Esophagus mucosa (tissue), 1 donor: ENCODE measurements around the gene PRSS12. TPM values are rescaled to one million over a fixed set of nuclear protein-coding genes. Genes with fewer than 3 reads are reported as not detected.
"Not testable (repeated sequence)": the region's sequence is repeated elsewhere in the genome, so short reads cannot be mapped to it uniquely, and the experiment has no call there.

Source experiments
- ATAC-seq: fragments of 200-7000 bp; cut with Tn5 transposase; one replicate; pipeline ENCODE4 v1.9.1; 2020
- total RNA-seq: library from RNA; stranded (reverse); gene quantifications from one replicate; pipeline ENCODE4 v1.2.4, GENCODE V29; 2023
- donor health status: DM: yes; HTN: yes; CAD: no.

PRSS12 gene
- total RNA-seq, 1 donor from 2014 or later, result 5.7 TPM

DNA sequence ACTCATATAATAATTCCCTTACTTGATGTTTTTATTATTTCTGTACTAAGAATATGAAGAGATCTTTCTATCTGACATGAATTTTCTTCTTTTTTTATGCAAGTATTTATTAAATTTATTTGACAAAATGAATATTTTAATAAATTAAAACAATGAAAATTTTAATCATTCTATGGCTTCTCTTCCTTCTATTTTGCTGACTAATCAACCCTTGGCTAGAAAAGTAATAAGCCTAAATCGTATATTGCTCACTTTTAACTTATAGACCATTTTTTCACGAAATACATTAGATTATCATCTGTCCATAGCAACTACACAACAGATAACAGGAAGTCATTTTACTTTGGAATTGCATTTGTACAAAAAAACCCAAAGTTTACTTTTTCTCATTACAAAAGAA is 38.6 kb downstream of the PRSS12 start:
- ATAC-seq, result no peak

DNA sequence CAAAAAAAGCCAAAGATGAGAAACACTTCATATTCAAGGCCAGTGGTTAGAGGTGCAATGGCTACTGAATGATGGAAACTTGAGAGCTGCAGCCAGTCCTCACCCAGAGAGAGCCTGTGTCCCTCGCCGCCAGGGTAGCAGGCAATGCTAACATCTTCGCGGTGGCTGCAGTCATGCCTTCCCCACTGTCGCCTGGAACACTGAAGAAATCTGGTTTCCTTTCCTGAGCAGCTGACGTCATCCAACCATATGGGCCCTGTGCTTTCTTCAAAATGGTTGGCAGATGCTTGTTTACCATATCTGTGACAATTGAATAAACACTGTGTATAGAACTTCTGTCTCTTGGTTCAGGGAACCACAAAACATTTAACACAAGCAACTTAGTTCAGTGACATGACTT is 39.7 kb downstream of the PRSS12 start:
- no peak for ATAC-seq

DNA sequence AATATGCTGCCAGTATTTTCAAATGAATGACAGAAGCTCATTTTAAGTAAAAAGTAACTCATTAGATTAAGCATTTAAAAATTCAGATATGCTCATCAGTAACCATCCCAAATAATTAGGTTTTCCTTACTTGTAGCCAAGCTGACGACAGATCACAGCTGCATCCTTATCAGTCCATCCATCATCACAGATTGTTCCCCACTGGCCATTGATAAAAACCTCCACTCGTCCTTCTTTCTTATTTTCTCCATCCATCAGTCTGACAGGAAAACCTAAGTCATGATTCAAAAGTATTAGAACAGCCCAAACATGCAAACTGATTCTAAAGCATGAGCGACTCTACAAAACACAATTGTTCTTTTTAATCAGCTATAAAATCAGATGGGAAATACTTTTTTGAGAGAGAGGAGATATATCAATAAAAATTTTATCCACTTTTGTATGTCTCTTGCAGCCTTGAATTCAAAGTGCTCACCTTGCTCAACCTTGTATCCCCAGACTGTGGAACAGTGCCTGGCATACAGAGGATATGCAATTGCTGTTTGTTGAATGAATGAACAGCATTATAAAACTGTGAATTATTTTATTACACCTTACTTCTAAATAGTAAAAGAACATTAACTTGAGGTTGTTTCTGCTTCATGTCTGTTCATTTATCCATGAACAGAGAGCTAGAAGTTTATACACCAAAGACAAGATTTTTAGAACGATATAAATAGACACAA is 44.3 kb downstream of the PRSS12 start:
- no peak for ATAC-seq

DNA sequence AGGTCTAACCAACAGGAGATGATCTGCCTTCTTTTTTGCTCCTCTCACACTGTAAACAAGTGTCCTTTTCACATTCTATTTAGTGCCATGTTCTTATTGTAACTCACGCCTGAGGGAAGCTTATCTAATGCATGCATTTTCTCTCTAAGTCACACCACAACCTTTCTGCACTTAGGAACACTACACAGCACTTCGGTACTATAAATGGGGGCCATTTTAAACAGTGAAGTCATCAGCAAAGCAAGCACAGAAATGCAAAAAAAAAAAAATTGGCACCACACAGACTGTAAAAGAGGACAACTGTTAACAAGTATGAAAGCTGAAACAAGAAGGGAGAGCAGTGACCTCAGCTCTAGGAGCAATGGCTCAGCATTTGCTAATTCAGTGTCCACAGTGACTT is 45.2 kb downstream of the PRSS12 start:
- ATAC-seq, result no peak

- ATAC-seq, result not testable (repeated sequence)
These were observed 53.2 kb downstream of the PRSS12 start for GRCh38 chr4:118299619-118300018.

DNA sequence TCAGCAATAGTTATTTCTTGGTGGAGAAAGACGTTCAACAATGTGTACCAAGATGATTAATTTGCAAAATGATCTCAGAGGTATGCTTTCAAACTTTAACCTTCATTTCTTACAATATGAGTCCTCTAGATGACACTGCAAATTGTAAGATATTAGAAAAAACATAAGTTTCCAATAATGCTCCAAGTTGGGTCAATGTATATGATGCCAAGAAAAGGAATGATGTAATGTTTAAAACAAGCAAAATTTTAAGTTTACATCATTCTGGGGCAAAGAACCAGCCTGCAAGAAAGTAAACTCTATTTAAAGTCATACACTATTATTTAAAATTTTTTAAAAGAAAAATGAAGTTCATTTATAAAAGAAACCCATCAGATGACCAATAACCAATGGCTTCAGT is 56.1 kb downstream of the PRSS12 start:
- no peak for ATAC-seq

DNA sequence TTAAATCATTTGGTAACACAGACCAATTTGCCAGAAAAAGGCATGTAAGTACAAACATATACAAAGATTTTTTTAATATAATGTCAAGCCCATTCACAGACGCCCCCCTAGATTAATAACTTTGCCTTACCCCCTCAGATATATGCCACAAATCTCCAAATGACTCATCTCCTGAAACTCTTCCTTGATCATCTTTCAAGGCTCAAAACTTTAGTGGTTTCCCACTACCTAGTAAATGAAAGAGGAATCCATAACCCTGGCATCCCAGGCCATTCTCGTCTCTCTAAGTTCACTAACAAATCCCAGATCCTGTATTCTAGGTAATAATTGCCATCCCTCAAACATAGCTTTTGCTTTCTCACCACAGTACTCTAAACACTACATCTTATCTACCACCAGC is 61.9 kb downstream of the PRSS12 start:
- no peak for ATAC-seq

DNA sequence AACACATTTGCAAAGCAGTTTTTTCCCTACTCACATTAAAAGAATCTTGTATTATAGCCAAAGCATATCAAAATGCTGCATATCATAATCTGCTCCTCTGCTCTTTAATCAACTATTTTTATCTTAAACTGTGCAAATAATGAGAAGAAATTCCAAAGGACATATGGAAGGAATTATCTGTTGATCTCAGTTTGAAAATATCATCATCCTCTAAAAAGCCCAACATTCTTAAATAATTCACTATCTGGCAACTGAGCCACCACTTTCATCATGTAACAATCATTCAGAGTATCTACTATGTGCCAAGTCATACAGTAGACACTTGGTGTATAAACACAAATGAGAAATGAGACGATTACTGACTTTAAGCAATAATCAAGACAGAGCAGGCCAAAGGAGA is 63.0 kb downstream of the PRSS12 start:
- no peak for ATAC-seq

DNA sequence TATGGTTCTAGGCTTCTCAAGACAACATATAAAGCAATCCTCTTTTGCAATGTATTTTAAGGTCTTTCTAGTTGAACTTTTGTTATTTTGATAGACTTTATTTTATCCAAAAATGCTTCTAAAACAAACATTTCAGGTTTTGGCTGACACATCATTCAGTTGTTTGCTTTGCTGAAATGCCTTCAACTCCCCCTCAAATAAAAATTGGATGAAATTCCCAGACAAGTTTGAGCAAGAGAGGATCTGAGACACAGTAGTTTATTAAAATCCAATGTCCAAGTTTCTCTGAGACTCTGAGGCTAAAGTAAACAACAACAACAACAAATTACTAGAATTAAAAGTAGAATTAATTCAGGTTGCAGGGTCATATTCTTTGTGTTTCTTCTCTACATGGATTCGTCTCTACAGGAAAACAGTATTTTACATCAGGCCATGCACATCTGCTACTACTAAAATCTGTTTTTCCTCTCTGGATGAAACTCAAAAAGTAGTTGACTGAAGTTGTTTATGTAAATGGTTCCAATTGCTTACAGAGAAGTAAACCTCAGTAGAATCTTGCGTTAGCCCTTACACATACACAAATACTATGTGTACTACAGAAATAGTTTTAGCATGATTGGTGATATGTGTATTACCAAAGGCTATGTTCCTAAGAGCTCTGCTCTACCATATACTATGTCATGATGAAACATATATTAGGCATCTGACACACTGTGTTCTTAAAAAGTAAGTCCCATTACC is 64.9 kb downstream of the PRSS12 start:
- ATAC-seq, result peak; percentile 40

GRCh38 chr4:118286685-118287084 is 66.1 kb downstream of the PRSS12 start:
- peak; percentile 78 for ATAC-seq

DNA sequence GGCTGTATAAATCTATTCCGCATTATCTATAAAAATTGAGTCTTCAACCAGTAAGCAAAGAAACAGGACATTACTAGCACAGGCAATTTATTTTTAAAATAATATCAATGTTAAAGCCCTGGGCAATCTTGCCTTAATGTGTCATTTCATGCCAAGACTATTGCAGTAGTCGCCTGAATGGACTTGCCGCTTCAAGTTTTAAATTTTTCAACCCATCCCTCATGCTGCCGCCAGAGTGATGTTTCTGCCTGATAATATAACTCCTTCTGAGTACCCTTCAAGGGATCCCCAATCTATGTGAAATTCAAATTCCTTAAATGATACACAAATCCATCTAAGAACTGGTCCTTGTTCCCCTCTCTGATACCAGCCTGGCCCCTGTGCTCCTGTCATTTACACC is 66.9 kb downstream of the PRSS12 start:
- no peak for ATAC-seq

DNA sequence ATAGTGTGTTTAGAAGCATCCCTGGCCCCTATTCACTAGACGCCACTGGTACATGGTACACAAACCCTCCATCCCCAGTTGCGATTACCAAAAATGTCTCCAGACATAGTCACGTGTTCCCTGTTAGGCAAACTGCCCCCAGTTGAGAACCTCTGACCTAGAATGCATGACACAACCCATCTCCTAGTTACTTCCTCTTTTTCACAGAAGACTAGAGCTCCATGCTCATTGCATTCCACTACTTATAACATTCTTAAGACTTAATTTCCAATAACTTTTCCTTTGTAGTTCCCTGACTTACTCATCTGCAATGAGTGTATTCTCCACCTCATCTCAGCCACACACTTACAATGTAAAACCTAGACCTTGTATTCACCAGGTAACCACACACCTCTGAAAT is 68.6 kb downstream of the PRSS12 start:
- ATAC-seq, result peak; percentile 14

DNA sequence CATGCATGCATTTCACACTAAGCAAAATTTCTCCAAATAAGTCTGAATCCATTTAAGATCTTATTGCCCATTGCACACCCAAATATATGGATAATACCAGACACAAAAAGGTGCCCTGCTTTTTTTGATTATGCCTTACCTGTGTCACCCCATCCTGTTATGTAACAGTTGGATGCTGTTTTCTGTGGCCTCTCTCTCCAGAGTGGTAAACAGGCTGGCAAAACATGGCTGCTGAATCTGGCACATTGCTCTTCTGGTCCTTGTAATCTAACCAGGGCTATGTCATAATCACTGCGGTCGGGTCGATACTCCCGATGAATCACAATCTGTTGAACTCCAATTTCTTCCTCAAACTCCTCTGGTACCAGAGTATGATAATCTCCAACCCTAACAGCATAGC is 70.1 kb downstream of the PRSS12 start:
- ATAC-seq, result no peak

DNA sequence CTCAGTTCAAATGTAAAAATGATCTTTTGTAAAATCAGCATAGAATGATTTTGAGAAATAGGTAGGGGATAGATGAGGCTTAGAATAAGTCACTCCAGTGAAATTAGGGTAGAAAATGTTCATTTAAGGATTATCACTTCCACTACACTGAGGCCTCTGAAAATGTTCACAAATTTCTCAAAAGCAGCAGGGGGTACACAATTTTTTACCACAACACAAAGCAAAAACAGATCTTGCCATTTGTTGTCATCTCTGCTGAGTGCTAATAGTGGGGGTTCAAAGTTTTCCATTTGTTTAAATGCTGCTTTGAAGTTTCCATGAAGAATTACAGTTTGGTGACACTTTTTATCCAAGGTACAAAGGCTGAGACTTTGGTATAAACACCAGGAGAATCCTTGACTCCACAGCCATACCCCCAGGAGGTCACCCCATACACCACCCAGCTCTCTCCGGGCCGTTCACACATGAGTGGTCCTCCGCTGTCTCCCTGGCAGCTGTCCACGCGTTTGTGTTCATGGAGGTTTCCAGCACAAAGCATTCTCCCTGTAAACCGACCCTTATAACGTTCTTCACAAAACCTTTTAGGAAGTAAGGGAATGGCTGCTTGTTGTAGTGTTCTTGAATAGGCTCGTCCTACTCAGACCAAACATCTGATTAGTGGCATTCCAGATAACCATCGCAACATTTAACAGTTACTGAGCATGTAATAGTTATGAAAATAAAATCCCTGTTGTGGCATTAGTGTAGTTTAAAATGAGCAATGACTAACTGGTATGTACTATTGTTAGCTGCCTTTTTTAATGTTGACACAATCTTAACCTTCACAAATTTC is 71.0 kb downstream of the PRSS12 start:
- ATAC-seq, result no peak

- peak; percentile 50 for ATAC-seq
These were observed 72.1 kb downstream of the PRSS12 start for GRCh38 chr4:118280501-118281218.

GRCh38 chr4:118279920-118280432 is 72.8 kb downstream of the PRSS12 start:
- no peak for ATAC-seq

DNA sequence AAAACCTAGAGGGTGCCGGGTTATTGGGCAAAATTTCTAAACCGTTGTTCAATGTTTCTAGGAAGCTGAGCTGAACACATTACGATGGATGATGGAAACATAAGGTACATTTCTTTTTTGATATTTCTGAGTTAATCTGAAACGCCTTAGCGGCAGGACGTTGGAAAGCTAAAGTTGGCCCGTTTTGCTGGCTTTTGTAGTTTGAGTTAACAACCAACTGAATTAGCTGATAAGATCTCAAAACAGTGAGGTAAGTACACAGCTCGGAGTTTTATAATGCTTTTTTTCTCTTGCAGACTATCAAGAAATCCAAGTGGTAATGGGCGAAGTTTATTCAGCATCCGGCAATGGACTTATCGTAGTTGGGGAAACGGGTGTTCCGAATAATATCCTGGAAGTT is 73.5 kb downstream of the PRSS12 start:
- no peak for ATAC-seq

- peak; percentile 100 for ATAC-seq
These were observed 74.1 kb downstream of the PRSS12 start for GRCh38 chr4:118278473-118279274.

DNA sequence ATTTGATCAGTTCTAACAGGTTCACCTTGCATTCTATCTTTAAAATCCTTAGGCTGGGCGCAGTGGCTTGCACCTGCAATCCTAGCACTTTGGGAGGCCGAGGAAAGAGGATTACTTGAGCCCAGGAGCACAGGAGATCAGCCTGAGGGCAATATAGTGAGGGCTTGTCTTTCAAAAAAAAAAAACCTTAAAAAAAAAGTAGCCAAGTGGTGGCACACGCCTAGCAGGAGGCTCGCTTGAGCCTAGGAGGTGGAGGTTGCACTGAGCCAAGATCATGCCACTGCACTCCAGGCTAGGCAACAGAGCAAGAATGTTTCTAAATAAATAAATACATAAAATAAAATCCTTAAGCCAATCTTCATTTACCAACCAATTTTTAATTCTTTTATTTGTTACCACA is 75.6 kb downstream of the PRSS12 start:
- ATAC-seq, result no peak

DNA sequence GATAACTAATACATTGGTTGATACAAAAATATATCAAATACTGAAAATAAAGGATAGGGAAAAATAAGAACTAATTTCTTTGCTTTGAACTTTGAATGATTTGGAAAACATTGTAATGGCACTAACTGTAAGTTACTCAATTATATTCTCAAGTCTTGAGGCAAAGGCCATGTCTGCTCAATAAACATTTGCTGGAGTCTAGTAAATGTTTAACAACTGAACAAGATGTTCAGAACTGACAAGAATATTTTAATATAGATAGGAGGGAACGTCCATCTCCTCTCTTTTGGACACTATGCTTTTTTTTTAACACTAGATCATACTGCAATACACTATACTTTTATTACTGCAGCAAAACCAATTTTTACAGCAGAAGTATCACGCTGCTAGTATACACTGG is 76.2 kb downstream of the PRSS12 start:
- ATAC-seq, result no peak

- ATAC-seq, result no peak
These were observed 79.2 kb downstream of the PRSS12 start for GRCh38 chr4:118273642-118274041.

DNA sequence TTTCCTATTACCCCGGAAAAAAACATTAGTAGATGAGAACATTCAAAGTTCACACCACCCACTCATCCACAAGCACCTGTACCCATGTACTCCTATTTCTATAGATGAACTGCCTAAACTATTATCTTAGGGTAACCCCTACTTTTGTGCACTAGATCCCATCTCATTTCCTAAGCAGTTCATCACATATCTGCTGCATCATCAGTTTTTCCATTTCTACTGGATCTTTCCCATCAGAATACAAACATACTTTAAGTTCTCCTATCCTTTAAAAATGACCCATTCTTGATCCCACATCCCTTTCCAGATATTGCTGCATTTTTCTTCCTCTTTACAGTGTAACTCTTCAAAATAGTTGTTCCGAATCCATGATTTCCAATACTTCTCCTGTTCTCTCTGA is 81.0 kb downstream of the PRSS12 start:
- ATAC-seq, result no peak
